IPS-NIHi7 (cell line): Measurements from ENCODE around the gene APOL6.

ENCODE experiments used
- DNase-seq: peaks from one replicate; pipeline ENCODE4 v3.0.0; 2012; ENCODE audit warnings: mixed read lengths; ENCODE audit errors: extremely low spot score

The APOL6 gene, protein sequence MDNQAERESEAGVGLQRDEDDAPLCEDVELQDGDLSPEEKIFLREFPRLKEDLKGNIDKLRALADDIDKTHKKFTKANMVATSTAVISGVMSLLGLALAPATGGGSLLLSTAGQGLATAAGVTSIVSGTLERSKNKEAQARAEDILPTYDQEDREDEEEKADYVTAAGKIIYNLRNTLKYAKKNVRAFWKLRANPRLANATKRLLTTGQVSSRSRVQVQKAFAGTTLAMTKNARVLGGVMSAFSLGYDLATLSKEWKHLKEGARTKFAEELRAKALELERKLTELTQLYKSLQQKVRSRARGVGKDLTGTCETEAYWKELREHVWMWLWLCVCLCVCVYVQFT

DNA sequence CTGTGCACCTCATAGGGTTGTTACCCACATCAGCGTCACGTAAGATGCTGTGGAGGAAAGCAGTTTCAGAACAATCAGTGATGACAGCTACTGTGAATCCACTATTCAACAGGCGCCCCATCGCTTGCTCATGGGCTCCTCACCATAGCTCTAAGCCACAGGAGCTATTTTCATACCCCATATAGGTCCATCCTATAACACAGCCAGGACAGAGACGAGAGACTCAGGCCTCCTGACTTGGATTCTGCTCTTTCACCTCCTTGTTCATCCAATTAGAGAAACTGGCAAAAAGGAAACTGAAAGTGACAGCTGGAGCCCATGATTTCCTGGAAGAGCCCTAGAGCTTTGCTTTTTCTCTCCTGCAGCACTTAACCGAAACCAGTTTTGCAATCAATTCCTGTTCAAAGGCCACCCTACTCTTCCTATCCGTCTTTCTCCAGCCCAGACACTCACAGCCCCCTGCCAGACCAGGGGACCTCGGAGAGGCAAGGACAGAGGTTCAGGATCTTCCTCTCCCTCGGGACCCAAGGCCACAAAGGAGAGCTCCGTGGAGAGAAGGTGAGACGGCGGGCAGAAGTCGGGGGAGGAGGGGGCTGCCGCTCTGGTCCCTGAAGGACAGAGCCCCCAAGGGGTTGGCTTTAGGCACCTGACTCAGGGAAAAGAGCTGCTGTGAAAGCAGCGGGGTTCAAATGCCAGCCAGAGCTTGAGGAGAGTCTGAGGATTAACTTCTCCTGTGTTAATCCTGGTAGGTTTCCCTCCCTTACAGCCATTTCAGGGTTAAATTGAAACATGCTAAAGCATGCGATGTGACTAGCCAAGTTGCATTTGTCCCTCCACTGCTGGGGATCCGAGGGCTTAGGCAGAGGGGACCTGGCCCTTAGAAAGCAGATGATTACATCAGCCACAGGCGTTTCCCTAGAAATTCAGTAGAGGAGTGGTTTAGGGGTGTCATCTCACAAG lies at the start of gene APOL6:
TSS of gene APOL6 (plus strand) at position 381 of the 960 bp plus-strand sequence. CDS start 7,980 bp downstream, outside the sequence.
- DNase-seq, result no peak

DNA sequence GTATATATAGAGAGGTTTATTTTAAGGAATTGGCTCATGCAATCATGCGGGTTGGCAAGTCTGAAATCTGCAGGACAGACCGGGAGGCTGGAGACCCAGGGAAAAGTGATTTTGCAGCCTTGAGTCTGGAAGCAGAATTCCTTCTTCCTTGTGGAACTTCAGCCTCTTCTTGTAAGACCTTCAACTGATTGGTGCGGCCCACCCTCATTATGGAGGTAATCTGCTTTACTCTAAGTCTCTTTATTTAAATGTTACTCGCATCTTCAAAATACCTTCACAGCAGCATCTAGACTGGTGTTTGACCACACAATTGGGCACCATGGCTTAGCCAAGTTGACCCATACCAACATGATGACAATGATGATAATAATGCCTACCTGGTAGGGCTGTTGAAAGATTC lies 48.9 kb upstream of the APOL6 start:
- no peak for DNase-seq

DNA sequence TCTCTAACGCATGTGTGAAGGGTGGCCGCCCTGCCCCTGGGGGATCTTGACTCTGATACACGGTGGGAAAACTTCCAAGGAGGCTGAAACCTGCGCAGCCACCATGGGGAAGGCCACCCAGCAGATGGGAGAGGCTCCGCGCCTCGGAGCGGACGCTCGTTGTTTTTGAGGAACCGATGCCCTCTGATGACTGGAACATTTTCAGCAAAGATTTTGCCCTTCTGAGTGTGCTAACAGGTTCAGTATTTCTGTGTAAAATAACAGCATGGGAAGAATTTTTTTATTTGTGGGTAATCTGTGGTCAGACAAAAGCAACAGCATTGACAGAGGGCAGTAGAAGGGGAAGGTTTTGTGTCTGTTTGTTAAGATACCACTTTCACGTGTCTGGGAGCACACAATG lies 47.8 kb upstream of the APOL6 start:
- DNase-seq, result no peak

DNA sequence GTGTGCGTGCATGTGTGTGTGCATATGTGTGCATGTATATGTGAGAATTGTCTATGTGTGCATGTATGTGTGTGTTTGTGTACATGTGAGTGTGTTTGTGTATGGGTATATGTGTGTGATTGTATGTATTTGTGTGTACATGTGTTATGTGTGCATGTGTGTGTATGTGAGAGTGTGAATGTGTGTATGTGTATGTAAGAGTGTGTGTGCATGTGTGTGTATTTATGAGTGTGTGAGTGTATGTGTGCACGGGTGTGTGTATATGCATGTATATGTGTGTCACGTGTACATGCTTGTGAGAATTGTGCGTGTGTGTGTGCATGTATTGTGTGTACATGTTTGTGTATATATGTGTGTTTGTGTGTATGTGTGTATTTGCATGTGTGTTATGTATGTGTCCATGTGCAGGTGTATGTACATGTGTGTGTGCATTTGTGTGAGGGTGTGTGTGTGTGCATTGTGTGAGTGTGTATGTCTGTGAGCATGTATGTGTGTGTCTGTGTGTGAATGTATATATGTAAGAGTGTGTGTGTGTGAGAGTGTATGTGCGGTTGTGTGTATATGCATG lies 47.1 kb upstream of the APOL6 start:
- no peak for DNase-seq

GRCh38 chr22:35601743-35602615 lies 46.3 kb upstream of the APOL6 start:
- DNase-seq, result no peak

DNA sequence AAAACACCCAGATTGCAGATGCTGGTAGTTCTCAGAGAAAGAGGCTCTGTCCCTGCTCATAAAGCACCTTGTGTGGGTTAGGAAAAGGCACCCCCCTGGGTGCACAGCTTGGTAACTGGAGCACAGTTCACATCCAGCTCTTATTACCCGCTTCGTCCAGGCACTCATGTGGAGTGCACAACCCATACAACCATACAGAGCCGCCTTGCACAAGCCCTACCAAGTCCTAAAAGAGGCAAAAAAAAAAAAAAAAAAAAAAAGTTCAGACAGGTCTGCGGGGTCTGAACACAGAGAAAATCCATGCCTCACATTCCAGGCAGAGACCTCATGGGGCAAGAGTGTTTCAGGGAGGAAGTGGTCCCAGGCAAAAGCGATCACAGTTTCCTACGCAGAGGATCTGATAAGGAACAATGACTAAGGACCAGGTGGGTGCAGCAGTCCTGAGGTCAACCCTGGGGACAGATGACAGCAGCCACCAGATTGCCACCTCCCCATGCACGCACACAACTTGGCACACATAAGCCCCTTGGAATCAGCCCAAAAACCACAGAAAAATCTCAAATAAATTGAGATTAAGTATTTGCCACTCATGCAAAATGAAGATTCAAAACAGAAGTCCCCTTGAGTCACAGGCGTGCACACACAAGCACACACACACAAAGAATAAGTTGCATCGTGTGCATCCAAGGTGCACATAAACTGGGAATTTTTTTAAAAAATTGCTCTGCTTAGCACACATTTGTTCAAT lies 43.5 kb upstream of the APOL6 start:
- DNase-seq, result no peak

- DNase-seq, result no peak
These were observed 42.9 kb upstream of the APOL6 start for GRCh38 chr22:35605369-35605680.

DNA sequence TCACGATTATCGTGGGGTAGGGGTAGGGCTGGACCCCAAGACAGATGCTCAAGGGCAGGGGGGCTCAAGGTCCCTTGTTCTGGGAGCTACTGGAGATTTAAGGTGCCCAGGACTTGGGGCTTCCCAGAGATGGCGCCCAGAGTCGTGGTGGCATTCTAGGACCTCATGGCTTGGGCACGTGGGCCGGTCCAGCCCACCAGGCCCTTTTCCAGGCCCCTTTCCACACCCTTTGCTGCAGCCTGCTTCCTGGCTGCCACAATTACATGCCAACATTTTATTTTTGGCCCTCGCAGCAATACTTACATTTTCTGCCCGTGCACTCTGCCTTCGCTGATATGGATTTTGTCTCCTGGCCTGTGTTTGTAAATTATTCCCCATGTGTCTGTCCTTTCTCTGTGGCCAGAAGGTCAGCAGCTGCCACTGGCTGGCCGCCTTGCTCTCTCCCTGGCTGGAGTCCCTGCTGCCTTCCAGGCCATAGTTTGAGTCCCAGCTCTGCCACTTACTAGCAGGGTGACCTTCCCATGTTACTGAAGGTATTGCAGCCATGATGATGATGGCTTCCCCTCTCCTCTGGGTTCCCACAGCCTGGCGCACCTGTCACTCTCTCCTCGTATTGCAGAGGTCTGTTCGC lies 42.3 kb upstream of the APOL6 start:
- no peak for DNase-seq

DNA sequence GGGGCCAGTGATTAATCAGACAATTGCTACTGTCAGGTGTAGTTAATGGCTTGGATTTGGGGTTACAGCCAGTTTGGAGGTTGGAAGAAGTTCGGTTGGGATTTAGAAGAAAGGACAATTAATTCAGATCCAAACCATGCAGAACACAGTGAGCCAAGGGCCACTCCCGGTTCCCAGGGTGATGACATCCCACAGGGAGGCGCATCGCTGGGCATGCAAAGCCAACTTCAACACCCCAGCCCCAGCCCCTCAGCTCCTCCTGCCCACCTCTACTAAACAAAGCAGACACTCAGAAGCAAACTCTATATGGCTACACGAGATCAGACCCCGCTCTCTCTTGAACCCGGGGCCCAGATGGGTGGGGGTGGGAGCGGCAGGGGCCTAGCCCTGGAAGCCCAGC lies 41.3 kb upstream of the APOL6 start:
- DNase-seq, result no peak

DNA sequence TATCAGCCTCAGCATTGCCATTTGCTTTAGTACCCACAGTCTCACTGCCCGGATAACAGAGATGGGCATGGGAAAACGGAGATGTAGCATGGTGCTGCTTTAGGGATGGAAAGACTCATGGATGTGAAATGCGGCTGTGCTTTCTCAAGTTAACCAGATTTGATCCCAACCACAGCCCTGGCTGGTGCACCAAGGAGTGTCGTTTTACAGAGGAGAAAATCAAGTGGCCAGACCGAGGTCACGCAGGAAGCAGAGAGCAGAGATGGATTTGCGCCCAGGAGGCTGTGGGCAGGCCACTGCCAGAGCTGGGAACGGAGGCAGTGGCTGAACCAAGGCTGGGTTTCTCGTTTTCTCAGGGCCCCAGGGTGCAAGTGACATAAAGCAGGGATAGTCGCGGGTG lies 40.2 kb upstream of the APOL6 start:
- DNase-seq, result no peak

- no peak for DNase-seq
These were observed 39.0 kb upstream of the APOL6 start for GRCh38 chr22:35609261-35609660.

DNA sequence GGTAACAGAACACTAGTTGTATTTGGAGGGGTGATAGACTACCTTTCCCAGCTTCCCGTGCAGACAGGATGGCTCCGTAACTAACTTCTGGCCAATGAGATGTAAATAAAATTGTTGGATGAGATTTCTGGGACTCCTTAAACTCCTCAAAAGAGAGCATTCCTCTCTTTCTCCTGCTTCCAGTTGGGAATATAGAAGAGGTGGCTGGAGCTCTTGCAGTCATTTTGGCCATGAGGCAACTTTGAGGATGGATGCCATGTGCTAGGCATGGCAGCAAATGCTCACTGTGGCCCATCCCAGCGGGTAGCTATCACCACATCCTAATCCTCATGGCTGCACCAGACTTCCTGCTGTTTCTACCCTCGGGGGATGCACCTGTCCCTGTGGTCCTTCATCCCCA lies 38.5 kb upstream of the APOL6 start:
- DNase-seq, result no peak

DNA sequence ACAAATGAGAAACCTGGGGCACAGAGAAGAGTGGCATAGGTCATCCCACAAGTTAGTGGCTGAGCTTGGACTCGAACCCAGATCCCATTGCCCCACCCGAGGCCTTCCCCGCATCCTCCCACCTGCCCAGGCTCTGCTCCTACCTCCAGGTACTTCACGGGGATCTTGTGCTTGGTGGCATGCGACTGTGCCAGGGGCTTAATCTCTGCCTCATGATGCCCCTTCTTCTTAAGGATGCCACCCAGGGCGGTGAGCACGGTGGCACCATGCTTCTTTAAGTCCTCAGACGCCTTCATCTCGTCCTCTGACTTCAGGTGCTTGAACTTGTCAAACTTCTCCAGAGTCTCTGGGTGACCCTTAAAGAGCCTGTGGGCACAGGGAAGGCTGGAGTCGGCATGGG lies 37.5 kb upstream of the APOL6 start:
- DNase-seq, result no peak

DNA sequence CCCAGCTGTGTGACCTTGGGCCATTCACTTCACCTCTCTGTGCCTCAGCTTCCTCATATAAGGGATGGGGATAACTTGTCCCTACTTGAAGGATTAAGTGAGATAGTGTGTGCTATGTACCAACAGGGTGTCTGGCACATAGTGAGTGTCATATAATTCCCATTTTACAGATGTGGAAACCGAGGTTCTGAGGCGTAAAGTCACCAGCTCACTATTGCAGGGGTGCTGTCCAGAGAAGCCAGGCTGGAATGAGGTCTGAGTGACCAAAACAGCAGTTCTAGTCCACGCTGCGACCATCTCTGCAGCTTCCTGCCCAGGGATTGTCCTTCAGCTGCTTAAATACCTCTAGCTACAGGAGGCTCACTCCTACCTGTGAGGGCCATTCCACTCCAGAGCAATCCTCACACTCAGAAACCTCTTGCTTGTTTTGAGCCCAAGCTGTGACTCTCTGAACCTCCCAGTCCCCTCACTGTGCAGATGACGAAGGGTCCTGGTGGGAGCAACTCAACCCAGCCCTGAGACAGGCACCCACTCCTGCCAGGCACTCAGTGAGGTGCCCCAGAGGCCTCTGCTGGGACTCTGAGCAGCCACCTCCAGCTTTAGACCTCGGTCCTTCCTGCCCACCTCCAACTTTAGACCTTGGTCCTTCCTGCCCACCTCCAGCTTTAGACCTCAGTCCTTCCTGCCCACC lies 36.9 kb upstream of the APOL6 start:
- DNase-seq, result no peak

- no peak for DNase-seq
These were observed 36.2 kb upstream of the APOL6 start for GRCh38 chr22:35611891-35612576.

GRCh38 chr22:35612903-35613302 lies 35.3 kb upstream of the APOL6 start:
- DNase-seq, result no peak

- no peak for DNase-seq
These were observed 33.8 kb upstream of the APOL6 start for GRCh38 chr22:35614404-35614803.

DNA sequence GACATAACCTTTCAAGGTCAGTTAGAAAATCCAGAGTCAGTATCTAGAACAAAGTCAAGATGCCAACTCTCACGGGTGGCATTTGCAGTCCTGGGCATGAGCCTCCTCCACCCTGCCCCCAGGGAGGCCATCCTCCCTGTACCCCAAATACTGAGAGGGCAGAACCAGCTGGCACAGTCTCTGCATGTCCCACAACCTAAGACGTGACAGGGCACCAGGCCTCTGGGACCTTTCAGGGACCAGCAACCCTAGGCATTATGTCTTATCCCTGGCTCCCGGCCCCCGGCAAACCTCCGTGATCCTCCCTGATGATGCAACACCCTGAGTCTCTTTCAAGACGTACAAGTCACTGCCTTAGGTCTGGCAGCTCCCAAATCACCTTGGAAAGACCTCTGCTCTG lies 33.1 kb upstream of the APOL6 start:
- no peak for DNase-seq

GRCh38 chr22:35616043-35616442 lies 32.2 kb upstream of the APOL6 start:
- DNase-seq, result no peak
